HL-60/S4 (cell line): ENCODE measurements around the gene MYADML2.

Source experiments
- in situ Hi-C: fragments of 300-500 bp; cut with MboI; formaldehyde crosslinking; loops from 2 replicates; pipeline ENCODE4 v1.14.3; 2022; ENCODE audit warnings: low sequenced_read_pairs

MYADML2 gene

DNA sequence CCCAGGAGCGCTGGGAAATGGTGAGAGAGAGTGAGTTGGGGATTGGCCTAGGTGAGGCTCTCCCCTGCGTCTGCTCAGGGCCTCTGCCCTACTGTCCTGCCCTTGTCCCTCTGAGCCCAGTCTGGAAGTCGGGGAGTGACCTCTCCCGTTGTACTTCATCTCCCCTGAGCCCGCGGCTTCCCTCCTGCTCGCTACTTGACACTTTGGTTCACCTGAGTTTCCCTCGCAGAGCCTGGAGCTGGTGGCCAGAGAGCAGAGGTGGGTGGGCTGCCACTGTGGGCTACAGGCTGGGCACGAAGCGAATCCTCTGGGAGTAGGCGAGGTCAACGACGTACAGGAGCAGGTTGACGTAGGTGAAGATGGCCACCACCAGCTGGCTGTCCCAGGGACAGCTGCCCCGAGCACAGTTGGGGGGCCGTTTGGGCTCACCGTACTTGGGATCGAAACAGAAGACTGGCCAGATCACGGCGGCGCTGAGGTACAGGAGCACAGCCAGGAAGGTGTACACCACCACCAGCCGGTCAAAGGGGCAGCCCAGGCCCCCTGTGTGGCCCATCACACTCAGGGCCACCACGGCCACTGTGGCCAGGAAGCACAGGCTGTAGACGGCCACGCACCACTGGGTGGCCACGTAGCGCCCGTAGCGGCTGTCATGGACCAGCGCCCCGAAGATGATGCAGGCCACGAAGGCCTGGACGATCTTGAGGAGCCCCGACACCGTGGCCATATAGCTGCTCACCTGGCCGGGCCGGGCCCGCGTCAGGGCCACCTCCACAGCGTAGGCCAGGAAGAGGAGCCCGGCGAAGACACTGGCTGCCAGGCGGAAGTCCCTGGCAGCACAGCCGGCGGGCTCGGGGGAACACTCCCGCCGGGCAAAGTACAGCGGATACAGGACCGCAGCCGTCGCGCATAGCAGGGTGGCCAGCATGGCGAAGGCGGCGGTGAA, 6.2 kb downstream of the MYADML2 start:
- in situ Hi-C loops: no loop called here

DNA sequence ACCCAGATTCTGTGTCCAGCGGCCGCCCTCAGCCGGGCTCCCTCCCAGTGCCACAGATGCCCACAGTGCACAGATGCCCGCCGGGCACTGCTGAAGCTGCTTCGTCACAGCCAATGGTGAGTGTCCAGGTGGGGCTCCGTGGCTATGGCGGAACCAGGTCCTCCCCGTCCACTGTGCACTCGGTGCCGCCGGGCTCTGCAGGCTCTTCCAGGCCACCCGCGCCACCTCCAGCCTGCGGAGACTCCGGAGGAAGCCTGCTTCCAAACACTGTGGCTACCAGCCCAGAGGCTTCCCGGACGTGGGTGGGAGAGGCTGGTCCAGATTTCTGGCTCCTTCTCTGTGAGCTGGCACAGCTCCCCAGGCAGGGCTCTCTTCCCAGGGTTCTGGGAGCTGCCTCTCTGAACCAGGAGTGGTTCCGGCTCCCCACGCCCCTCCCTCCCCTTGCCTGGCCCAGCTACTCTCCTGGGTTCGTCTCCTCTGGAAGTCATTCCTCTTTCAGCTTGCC, 7.1 kb downstream of the MYADML2 start:
- in situ Hi-C loops: no loop called here

DNA sequence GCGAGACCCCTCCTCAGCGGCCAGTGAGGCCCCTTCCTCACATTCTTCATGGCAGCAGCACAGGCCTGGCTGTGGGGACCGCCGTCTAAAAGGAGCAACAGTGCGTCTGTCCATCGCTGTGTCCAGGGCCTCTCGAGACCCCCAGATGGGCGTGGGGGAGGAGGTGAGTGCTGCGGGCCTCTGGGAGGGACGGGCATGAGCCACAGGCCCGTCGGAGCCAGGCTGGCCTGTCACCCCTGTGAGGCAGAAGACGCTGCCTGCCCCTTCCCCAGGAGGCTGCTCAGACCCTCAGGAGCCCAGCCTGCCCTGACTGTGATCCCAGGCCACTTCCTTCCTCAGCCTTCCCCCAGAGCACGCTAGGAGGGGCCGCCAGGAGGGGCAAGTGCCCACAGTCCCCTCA, 7.8 kb downstream of the MYADML2 start:
- in situ Hi-C loops: no loop called here

DNA sequence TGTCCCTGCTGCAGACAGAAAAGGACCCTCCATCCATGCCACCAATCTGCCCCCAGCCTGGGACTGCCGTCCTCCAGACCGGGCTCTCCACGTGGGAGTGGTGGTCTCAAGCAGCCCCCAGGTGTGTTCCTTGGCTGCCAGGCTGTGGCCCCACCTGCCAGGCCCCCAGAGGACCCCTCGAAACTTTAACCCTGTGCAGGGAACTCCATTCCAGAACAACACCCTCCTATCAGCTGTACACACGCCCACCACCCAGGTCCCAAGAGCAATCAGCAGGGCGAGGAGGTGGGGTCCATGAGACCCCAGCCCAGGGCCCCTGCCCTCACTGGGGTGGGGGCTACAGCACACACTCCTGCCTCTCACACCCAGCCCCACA, 11.3 kb downstream of the MYADML2 start:
- in situ Hi-C loops: no loop called here

DNA sequence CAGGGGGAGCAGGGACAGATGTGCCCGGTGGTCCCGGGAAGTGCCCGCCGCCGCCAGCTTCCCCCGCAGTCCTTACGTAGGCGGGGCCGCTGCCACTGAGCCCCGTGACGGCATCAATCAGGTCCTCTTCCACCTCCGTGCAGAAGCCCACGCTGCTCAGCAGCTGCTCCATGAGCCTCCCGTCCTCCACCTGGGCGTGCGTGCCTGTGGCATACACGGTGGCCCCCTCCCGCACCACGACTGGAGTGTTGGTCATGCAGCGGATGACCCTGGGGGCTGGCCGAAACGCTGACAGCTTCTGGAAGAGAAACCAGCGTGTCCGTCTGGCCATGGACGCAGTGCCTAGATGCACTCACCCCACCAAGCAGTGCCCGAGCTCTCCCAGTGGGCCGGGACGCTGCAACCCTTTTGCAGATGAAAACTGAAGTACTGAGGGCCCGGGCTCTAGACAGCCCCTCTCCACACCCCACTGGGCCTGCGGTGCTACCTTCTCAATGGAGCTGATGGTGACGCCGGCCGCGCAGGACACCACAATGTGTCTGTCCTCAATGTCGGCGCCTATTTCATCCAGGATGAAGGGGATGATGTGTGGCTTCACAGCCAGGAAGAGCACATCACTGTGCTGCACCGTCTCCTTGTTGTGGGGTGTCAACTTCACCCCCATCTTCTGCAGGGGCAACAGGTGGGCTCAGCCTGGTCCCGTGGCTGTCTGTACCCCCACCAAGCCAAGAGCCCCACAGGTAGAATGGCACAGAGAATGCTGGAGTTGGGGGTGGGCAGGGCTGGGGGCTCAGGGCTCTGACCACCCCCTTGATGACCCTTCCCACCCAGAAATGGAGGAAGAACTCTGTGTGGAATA, 12.0 kb downstream of the MYADML2 start:
- in situ Hi-C loops: no loop called here

GRCh38 chr17:81934098-81934757, 12.8 kb downstream of the MYADML2 start:
- in situ Hi-C loops: no loop called here

GRCh38 chr17:81933178-81933699, 13.8 kb downstream of the MYADML2 start:
- in situ Hi-C loops: no loop called here

GRCh38 chr17:81932333-81932983, 14.6 kb downstream of the MYADML2 start:
- in situ Hi-C loops: no loop called here

GRCh38 chr17:81931557-81932332, 15.3 kb downstream of the MYADML2 start:
- in situ Hi-C loops: no loop called here

DNA sequence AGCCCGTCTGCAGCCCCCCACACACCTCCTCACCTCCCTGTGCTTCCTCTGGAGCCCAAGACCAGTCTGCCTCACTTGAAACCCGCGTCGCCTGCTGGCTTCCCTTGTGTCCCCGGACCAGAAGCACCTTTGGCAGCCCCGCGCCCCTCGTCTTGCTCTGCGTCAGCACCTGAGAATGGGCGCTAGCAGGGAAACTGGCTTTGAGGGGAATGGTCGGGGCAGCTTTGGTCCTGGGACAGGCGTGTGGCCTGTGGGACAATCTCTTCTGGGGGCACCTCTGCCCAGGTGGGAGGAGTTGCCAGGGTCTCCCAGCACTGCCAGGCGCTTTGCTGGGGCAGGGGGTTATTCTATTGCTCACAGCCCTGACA, 15.9 kb downstream of the MYADML2 start:
- in situ Hi-C loops: no loop called here

DNA sequence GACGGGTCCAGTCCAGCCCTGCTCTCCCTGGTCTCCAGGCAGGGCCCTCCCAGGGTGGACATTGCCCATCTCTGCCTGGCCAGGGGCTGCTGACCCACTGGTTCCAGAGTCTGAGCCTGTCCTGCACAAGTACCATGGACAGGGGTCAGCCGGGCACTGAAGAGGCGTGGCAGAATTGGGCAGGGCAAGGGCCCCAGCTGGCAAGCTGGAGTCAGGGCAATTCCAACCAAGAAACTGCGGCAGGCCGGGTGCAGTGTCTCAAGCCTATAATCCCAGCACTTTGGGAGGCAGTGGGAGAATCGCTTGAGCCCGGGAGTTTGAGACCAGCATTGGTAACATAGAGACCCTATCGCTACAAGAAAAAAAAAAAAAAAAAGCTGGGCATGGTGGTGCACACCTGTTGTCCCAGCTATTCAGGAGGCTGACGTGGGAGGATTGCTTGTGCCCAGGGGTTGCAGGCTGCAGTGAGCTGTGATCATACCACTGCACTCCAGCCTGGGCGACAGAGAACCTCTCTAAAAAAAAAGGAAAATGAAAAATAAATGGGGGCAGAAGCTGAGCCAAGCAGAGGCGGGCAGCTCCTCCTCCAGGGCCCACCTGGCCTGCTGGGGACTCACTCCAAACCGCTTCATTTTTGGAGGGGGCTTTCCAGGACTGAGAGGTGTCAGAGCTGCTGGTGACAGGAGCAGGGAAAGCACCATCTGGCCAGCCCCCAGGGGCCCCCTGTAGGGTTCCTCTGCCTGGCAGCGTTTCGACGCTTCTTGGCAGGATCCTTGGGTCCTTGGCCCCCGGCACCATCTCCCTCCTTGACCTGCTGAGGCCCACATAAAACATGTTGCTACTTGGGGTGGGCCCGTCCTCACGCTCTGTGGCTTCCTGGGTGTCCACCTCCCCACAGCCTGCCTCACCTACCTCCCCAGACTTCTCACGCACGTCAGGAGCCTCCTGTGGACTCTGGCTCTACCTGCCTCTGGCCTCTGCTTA, 16.6 kb downstream of the MYADML2 start:
- in situ Hi-C loops: no loop called here

- in situ Hi-C loops: no loop called here
These were observed 17.5 kb downstream of the MYADML2 start for GRCh38 chr17:81929253-81930141.

- in situ Hi-C loops: no loop called here
These were observed 18.3 kb downstream of the MYADML2 start for GRCh38 chr17:81928544-81929252.

DNA sequence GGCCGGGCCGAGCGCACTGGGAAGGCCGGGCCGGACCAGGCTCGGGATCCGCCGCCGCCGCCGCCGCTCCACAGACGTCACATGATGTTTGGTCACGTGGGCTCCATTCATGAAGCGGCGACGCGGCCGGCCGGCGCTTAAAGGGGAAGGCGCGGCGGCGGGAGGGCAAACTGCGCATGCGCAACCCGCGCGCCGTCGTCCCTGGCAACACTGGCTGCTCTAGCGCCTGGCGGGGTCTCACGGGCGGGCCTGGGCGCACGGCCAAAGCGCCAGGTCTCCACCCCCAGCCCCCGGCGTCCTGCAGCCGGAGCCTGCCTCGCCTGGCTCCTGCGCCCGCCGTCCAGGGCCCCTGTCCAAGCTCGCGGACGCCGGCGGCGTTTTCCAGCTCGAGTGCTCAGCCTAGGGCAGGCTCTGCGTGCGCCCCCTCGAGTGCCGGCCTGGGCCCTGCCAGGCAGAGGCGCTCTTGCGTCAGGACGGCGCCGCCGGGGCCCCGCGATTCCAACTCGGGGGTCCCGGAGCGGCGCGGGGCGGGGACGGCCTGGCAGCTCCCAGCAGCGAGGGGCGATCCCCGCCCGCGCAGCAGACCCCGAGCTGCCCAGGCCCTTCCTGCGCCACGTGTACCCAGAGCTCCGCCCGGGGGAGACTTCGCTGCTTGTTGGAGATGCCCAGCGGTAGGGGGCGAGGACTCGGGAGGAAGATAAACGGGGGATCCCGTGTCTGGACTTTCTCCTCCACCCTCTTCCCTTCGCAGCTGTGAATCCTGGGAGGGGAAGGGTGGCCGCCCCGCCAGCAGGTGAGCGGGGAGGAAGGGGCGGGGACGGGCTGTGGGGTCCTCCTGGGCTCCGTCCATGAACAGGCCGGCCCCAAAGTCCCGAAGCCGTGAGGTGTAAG, 19.1 kb downstream of the MYADML2 start, which contains the start of gene MAFG:
Gene MAFG (minus strand): TSS at position 83 of the 891 bp plus-strand sequence. CDS start 4,550 bp downstream, outside the sequence.
- in situ Hi-C loops: no loop called here

GRCh38 chr17:81927152-81927652, 19.8 kb downstream of the MYADML2 start:
- in situ Hi-C loops: no loop called here
